Measurements from ENCODE around the gene SNCB. TPM values are rescaled to one million over a fixed set of nuclear protein-coding genes. Genes with fewer than 3 reads are reported as not detected.

The SNCB gene
- total RNA-seq, 2 donors from 2014 or later: not detected

DNA sequence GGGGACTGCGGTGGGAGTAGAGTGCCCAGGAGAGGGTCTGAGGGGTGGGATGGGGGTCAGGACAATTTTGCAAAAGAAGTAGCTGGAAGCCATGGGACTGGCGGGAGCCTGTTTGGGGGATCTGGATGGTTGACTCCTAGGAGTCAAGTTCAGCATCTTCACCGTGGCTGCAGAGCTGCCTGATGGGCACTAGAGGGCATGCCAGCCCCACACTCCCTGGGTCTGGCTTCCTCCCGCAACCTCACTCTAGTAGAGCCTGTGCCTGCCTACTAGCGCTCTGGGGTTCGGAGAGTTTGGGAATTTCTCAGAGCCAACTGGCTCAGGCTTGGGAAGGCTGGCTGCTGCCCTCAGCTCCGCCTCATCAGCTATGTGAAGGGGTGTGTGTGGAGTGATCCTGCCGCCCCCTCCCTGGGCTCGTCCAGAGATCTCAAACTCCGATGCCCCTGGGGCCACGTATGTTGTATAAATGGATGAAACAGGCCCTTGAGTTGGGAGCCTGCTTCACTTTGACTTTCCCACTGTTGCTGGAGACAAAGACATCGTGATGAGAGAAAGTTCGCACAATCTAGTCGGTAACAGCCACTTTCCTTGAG lies 27.8 kb upstream of the SNCB start:
- peak in 2 of 3 donors; percentile 36 to 56 for DNase-seq
- no peaks in the 10 kb centered on the region for H3K9me3 ChIP-seq (ENCODE audit: control insufficient read depth, low read length, poor library complexity, severe bottlenecking)
- H3K36me3 Mint-ChIP-seq (ENCODE audit: low read depth): peaks cover 6% of the 10 kb centered on the region
- H3K4me1 Mint-ChIP-seq: peaks cover 48% of the 10 kb centered on the region
- H3K27me3 Mint-ChIP-seq: no peaks in the 10 kb centered on the region
- peak; percentile 64 for ATAC-seq
- H3K4me3 Mint-ChIP-seq: peak overlapping the region; percentile 87
- H3K27ac Mint-ChIP-seq: peak overlapping the region; percentile 6

DNA sequence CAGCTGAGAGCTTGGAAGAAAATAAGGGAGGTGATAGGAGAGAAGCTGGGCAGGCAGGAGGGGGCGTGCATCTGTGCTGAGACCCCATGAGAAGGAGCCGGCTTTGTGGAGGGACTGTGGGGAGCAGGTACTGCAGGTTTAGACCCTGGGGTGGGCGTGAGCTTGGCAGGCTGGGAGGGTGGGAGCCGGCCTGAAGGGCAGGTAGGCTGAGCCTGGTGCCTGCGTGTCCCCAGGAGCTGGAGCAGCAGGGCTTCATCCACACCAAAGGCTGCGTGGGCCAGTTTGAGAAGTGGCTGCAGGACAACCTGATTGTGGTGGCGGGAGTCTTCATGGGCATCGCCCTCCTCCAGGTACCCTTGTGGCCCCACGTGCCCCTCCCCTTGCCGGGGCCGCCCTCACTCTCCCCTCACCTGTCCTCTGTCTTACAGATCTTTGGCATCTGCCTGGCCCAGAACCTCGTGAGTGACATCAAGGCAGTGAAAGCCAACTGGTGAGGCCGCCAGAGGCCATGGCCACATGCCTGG lies 26.2 kb upstream of the SNCB start:
- no peaks in the 10 kb centered on the region for H3K27me3 Mint-ChIP-seq
- ATAC-seq (no peak), DNase-seq (no peak)
- H3K9me3 ChIP-seq (ENCODE audit: control insufficient read depth, low read length, poor library complexity, severe bottlenecking): no peaks in the 10 kb centered on the region
- H3K4me1 Mint-ChIP-seq: peaks cover 50% of the 10 kb centered on the region
- H3K27ac Mint-ChIP-seq: no peak overlapping the region
- H3K4me3 Mint-ChIP-seq: no peak overlapping the region
- H3K36me3 Mint-ChIP-seq (ENCODE audit: low read depth): peaks cover 6% of the 10 kb centered on the region

DNA sequence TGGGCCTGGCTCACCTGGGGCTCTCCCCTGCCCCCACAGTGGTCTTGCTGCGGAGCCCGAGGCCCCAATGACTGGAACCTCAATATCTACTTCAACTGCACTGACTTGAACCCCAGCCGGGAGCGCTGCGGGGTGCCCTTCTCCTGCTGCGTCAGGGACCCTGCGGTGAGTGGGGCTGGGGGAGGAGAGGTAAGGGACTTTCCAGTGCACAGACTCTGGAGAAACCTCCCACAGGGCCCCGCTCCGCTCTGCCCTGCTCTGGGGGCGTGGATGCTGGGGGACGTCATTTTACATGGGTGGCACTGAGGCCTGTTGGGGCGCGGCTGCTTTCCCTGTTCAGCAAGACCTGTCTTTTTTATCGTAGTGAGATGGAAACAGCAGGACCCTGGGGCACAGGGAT lies 24.5 kb upstream of the SNCB start:
- peaks cover 6% of the 10 kb centered on the region for H3K36me3 Mint-ChIP-seq (ENCODE audit: low read depth)
- no peak overlapping the region for H3K4me3 Mint-ChIP-seq
- no peaks in the 10 kb centered on the region for H3K9me3 ChIP-seq (ENCODE audit: control insufficient read depth, low read length, poor library complexity, severe bottlenecking)
- no peak for DNase-seq
- no peak overlapping the region for H3K27ac Mint-ChIP-seq
- H3K27me3 Mint-ChIP-seq: no peaks in the 10 kb centered on the region
- H3K4me1 Mint-ChIP-seq: peaks cover 53% of the 10 kb centered on the region
- peak; percentile 67 for ATAC-seq

DNA sequence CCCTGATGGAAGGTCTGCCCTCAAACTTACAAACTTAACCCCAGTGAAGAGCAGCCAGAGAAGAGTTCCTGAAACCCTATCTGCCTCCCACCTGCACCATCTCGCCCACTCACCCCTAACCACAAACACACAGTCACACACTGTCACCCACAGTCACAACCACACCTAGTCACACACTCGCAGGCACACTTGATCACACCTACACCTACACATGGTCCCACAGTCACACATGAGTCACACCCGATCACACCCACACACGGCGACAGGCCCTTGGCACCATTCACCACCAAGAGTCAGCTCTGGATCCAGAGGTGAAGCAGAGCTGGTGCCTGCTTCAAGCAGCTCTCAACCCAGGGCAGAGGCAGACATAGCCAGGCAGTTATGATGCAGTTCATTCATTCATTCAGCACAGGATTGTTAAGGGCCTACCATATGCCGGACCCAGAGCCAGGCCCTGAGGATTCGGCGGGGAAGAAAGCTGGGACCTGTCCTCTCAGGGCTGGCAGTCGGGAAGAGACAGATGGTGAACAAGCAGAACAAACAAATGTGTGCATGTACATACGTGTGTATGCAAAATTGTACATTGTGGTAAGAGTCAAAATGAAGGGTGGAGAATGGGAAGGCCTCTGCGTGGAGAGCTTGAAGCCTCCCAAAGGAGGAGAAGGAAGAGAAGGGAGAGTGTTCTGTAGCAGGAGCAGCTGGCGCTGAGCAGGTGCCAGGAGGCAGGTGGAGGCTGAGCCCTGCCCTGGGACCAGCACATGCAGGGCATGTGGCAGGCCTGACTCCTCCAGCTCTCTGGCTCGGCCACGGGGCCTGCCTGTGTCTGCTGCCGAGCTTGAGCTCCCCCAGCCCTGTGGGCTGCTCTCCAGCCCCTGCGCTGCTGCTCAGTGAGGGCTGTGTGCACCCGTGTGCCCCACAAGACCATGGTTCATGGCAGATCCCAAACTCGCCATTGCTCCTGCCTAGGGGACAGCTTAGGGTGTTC lies 23.4 kb upstream of the SNCB start:
- Mint-ChIP-seq H3K27me3 (no peaks in the 10 kb centered on the region), H3K4me1 (peaks cover 48% of the 10 kb centered on the region)

DNA sequence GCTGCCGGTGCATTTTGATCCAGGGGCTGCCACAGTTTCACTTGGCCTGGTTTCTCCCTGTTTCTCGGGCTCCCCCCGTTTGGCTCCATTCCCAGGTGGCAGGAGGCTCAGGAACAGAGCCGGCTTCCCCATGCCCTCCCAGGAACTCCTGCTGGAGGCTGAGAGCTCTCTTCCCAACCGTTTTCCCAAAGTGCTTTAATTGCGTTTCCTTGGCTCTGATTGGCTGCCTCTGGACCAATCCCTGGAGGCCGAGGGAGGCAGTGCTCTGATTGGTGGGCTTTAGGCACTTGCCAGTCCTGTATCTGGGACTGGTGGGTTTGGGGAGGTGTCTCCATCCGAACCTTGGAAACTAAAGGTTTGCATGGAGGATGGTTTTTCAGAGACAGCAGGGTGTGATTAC lies 21.8 kb upstream of the SNCB start:
- DNase-seq (no peak), ATAC-seq (no peak)
- H3K9me3 ChIP-seq (ENCODE audit: control insufficient read depth, low read length, poor library complexity, severe bottlenecking): no peaks in the 10 kb centered on the region
- H3K4me1 Mint-ChIP-seq: peaks cover 42% of the 10 kb centered on the region
- H3K4me3 Mint-ChIP-seq: no peak overlapping the region
- no peaks in the 10 kb centered on the region for H3K27me3 Mint-ChIP-seq
- peak overlapping the region; percentile 27 for H3K27ac Mint-ChIP-seq
- H3K36me3 Mint-ChIP-seq (ENCODE audit: low read depth): peaks cover 6% of the 10 kb centered on the region

More for the DNA sequence above, 23.4 kb upstream of the SNCB start:
- Mint-ChIP-seq H3K27ac (peak overlapping the region; percentile 88), H3K36me3 (ENCODE audit: low read depth) (peaks cover 6% of the 10 kb centered on the region), H3K4me3 (no peak overlapping the region)
- DNase-seq (no peak), ATAC-seq (no peak)
- no peaks in the 10 kb centered on the region for H3K9me3 ChIP-seq (ENCODE audit: control insufficient read depth, low read length, poor library complexity, severe bottlenecking)

DNA sequence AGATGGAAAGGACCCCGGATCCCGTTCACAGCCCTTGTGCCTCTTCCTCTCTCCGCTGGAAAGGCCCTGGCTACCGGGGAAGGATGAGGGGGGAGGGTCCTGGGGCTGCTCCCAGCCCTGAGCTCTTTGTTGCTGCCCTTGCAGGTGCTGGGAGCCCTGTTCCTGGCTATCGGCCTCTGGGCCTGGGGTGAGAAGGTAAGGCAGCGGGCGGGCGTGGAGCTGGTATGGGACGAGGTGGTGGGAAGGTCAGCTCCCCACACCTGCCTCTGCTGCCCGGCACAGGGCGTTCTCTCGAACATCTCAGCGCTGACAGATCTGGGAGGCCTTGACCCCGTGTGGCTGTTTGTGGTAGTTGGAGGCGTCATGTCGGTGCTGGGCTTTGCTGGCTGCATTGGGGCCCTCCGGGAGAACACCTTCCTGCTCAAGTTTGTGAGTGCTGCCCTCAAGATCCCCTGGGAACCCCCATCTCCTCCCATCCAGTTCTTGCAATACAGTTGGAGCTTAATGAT lies 21.2 kb upstream of the SNCB start:
- H3K4me1 Mint-ChIP-seq: peaks cover 42% of the 10 kb centered on the region

DNA sequence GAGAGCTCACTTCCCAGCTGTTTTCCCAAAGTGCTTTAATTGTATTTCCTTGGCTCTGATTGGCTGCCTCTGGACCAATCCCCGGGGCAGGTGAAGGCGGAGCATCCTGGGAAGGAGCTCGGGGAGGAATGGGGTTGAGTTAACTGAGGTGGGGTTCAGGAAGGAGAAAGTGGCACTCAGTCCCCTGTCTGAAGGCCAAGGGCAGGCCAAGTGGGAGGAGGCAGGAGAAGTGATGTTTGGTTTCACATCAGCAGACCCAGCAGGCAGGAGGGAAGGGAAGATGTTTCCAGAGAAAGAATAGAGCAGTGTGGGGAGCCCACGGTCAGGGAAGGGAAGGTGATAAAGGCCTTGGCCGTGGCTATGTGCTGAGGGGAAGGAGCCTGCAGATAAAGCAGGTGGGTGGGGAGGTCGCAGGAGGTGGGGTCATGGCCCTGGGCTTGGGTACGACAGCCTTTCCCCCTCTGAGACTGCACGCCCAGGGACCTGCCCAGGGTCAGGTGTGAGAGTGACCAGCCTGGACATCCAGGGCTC lies 20.1 kb upstream of the SNCB start:
- ATAC-seq (no peak), DNase-seq (no peak)
- peaks cover 42% of the 10 kb centered on the region for H3K4me1 Mint-ChIP-seq
- H3K4me3 Mint-ChIP-seq: no peak overlapping the region
- no peaks in the 10 kb centered on the region for H3K27me3 Mint-ChIP-seq
- no peak overlapping the region for H3K27ac Mint-ChIP-seq
- peaks cover 6% of the 10 kb centered on the region for H3K36me3 Mint-ChIP-seq (ENCODE audit: low read depth)
- H3K9me3 ChIP-seq (ENCODE audit: control insufficient read depth, low read length, poor library complexity, severe bottlenecking): no peaks in the 10 kb centered on the region

More for the DNA sequence above, 21.2 kb upstream of the SNCB start:
- H3K36me3 Mint-ChIP-seq (ENCODE audit: low read depth): peaks cover 6% of the 10 kb centered on the region
- no peak overlapping the region for H3K4me3 Mint-ChIP-seq
- ATAC-seq: no peak
- DNase-seq: no peak
- H3K9me3 ChIP-seq (ENCODE audit: control insufficient read depth, low read length, poor library complexity, severe bottlenecking): no peaks in the 10 kb centered on the region
- H3K27ac Mint-ChIP-seq: peak overlapping the region; percentile 27
- no peaks in the 10 kb centered on the region for H3K27me3 Mint-ChIP-seq

DNA sequence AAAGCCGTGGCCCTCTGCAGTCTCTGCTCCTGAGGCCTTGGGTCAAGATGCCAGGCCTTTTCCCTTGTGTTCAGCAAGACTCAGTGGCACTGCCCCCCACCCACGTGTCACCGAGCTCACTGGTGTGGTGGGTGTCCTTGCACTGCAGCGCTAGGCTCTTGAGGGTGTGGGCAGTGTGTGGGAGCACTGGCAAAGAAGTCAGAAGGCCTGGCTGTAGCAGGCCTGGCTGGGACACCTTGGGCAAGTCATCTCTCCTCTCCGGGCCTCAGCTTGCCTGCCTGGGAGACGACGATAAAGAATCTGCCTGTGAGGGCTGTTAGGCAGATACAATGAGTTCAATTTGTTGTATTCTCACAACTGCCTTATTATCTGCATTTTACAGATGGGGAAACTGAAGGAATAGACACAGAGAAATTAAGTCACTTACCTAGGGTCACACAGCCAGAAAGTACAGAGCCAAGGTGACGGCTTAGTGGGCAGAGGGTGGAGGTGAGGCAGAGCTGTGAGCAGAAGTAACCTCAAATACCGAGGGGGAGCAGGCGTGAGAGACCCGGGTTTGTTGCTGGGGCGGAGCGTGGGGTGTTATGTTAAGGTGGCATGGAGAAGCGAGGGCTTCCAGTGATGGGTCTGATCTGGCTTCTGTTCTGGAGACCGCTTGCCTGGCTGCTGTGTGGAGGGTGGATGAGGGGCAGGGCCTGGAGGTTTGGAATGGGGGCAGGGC lies 18.3 kb upstream of the SNCB start:
- DNase-seq (no peak), ATAC-seq (peak; percentile 24)
- peaks cover 5% of the 10 kb centered on the region for H3K36me3 Mint-ChIP-seq (ENCODE audit: low read depth)
- peak overlapping the region; percentile 82 for H3K27ac Mint-ChIP-seq
- H3K4me3 Mint-ChIP-seq: peak overlapping the region; percentile 92
- H3K4me1 Mint-ChIP-seq: peaks cover 35% of the 10 kb centered on the region
- no peaks in the 10 kb centered on the region for H3K9me3 ChIP-seq (ENCODE audit: control insufficient read depth, low read length, poor library complexity, severe bottlenecking)
- H3K27me3 Mint-ChIP-seq: no peaks in the 10 kb centered on the region

DNA sequence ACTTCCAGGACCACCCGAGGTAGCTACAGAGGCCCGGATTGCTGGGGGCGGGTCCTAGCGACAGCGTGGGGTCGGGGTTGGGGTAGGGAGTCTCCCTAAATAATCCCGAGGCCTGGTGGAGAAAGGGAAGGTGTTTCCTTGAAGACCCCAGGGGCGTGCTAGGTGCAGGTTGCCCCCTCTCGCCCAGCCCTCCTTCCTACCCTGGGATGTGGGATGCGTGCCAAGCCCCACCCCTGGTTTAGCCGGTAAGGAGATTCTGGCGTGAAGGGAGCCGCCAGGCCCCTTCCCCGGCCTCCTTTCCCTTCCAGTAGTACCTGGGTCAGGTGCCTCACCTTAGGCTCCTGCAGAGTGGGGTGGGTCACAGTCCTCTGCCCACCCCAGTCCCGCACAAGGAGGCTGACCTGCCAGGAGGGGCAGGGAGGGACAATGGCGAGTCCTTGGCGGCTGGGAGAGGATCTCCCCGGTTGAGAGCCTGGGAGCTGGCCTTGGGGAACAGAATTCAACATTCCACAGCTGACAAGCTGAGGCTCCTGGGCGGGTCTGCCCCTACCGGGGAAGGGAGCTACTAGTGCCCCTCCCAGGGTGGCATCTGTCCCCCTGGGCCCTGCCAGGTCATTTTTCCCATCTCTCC lies 17.6 kb upstream of the SNCB start:
- ATAC-seq: no peak
- H3K4me1 Mint-ChIP-seq: peaks cover 28% of the 10 kb centered on the region
- peak overlapping the region; percentile 82 for H3K27ac Mint-ChIP-seq
- no peaks in the 10 kb centered on the region for H3K9me3 ChIP-seq (ENCODE audit: control insufficient read depth, low read length, poor library complexity, severe bottlenecking)
- H3K27me3 Mint-ChIP-seq: no peaks in the 10 kb centered on the region
- H3K4me3 Mint-ChIP-seq: peak overlapping the region; percentile 92
- DNase-seq: no peak
- H3K36me3 Mint-ChIP-seq (ENCODE audit: low read depth): no peaks in the 10 kb centered on the region

DNA sequence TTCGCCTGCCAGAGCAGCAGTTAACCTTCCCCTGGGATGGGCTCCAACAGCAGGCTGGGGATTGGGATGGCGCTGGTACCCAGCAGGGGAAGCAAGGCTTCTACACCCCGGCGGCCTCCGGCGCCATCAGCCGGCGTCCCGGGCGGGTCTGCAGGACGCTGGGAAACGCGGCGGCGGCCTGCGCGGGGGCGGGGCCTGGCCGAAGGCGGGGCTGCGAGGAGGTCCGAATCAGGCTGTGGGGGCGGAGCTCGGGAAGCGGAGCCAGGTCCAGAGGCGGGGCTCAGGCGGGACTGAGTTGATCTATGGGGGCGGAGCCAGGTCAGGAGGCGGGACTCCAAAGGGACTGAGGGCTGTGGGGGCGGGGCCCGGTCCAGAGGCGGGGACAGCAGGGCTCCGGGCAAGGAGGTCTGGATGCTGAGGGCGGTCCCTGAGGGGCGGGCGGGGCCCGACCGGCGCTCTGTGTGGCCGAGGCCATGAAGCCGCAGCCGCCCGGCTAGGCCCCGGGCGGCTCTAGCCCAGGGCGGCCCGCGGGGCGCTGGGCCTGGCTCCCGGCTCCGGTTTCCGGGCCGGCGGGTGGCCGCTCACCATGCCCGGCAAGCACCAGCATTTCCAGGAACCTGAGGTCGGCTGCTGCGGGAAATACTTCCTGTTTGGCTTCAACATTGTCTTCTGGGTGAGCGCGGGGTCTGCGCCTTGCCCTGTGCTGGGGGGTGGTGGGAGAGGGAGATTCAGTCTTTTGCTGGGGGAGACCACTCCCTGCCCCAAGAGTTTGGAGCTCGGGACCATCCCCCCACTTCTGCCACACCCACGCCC lies 16.9 kb upstream of the SNCB start, which contains the start of gene TSPAN17:
TSS of gene TSPAN17 (plus strand) at position 455 of the 813 bp plus-strand sequence. CDS start at position 587, 132 bp downstream.
- Mint-ChIP-seq H3K4me3 (peak within 1 kb of the TSS; percentile 92), H3K36me3 (ENCODE audit: low read depth) (no peaks in the 10 kb centered on the region), H3K4me1 (peaks cover 27% of the 10 kb centered on the region), H3K27me3 (no peaks in the 10 kb centered on the region), H3K27ac (peak within 1 kb of the TSS; percentile 82)
- ATAC-seq: peak; percentile 95
- no peaks in the 10 kb centered on the region for H3K9me3 ChIP-seq (ENCODE audit: control insufficient read depth, low read length, poor library complexity, severe bottlenecking)
- peak; percentile 94 to 99 (median 98) for DNase-seq

DNA sequence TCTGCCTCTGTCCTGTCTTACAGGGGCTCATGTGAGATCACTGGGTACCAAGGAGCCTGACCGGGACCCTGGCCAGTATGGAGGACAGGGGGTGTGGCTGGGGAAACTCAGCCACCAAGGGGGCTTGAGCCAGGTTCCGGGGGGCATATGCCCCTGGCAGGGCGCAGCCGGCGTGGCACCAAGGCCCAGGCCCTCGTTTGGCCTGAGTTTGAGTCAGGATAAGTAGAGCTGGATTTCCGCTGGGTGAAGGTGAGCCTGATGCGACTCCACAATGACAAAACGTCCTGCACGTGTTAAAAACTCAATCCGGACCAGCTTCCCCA lies 16.3 kb upstream of the SNCB start:
- Mint-ChIP-seq H3K4me3 (peak overlapping the region; percentile 92), H3K27me3 (no peaks in the 10 kb centered on the region), H3K36me3 (ENCODE audit: low read depth) (no peaks in the 10 kb centered on the region), H3K4me1 (peaks cover 27% of the 10 kb centered on the region), H3K27ac (peak overlapping the region; percentile 74)
- ATAC-seq (no peak), DNase-seq (no peak)
- H3K9me3 ChIP-seq (ENCODE audit: control insufficient read depth, low read length, poor library complexity, severe bottlenecking): no peaks in the 10 kb centered on the region

All from T-helper 17 cell (primary cell).